Hematopoietic multipotent progenitor cell treated with erythropoietin and hydrocortisone succinate and interleukin-3 and kit ligand, for 6 days (in vitro differentiated cells): ENCODE results near the gene TM6SF1.
"Not testable (repeated sequence)": the region's sequence is repeated elsewhere in the genome, so short reads cannot be mapped to it uniquely, and the experiment has no call there.

Experiments used
- DNase-seq: peaks from one replicate; pipeline ENCODE4 v3.0.0-alpha.2; 2015

TM6SF1 gene

GRCh38 chr15:83106994-83107840 lies at the start of gene TM6SF1:
Gene TM6SF1 (plus strand): TSS chr15:83107645. CDS start chr15:83107681, 36 bp downstream.
- DNase-seq, result peak; percentile 39

- no peak for DNase-seq
These were observed 49.6 kb upstream of the TM6SF1 start for GRCh38 chr15:83057696-83058376.

GRCh38 chr15:83061680-83062079 lies 45.8 kb upstream of the TM6SF1 start:
- DNase-seq, result no peak

GRCh38 chr15:83062768-83063180 lies 44.7 kb upstream of the TM6SF1 start:
- DNase-seq, result no peak

GRCh38 chr15:83063551-83063950 lies 43.9 kb upstream of the TM6SF1 start:
- DNase-seq, result peak; percentile 50

GRCh38 chr15:83064859-83065258 lies 42.6 kb upstream of the TM6SF1 start:
- no peak for DNase-seq

- DNase-seq, result no peak
These were observed 42.0 kb upstream of the TM6SF1 start for GRCh38 chr15:83065431-83065830.

GRCh38 chr15:83066034-83066733 lies 41.3 kb upstream of the TM6SF1 start:
- no peak for DNase-seq

- DNase-seq, result peak; percentile 97
These were observed 40.5 kb upstream of the TM6SF1 start, which contains the start of gene BTBD1 for GRCh38 chr15:83066734-83067637. Gene BTBD1 (minus strand): TSS chr15:83067252. CDS start chr15:83067151, 101 bp downstream.

- DNase-seq, result no peak
These were observed 39.8 kb upstream of the TM6SF1 start for GRCh38 chr15:83067638-83067962.

GRCh38 chr15:83068054-83068453 lies 39.4 kb upstream of the TM6SF1 start:
- DNase-seq, result no peak

- DNase-seq, result peak; percentile 65
These were observed 38.2 kb upstream of the TM6SF1 start for GRCh38 chr15:83069211-83069642.

- DNase-seq, result no peak
These were observed 29.8 kb upstream of the TM6SF1 start for GRCh38 chr15:83077491-83078230.

- DNase-seq, result no peak
These were observed 28.7 kb upstream of the TM6SF1 start for GRCh38 chr15:83078712-83079111.

GRCh38 chr15:83081256-83082014 lies 26.0 kb upstream of the TM6SF1 start:
- no peak for DNase-seq

- no peak for DNase-seq
These were observed 24.6 kb upstream of the TM6SF1 start for GRCh38 chr15:83082730-83083386.

GRCh38 chr15:83085461-83085860 lies 22.0 kb upstream of the TM6SF1 start:
- not testable (repeated sequence) for DNase-seq

GRCh38 chr15:83085864-83086552 lies 21.4 kb upstream of the TM6SF1 start:
- peak; percentile 33 for DNase-seq

GRCh38 chr15:83087576-83087975 lies 19.9 kb upstream of the TM6SF1 start:
- DNase-seq, result no peak

GRCh38 chr15:83088876-83089275 lies 18.6 kb upstream of the TM6SF1 start:
- no peak for DNase-seq
